ENCODE results near the gene TCOF1. TPM values are rescaled to one million over a fixed set of nuclear protein-coding genes. Genes with fewer than 3 reads are reported as not detected.

The TCOF1 gene
- total RNA-seq, 1 donor from 2014 or later, result 39.3 TPM

DNA sequence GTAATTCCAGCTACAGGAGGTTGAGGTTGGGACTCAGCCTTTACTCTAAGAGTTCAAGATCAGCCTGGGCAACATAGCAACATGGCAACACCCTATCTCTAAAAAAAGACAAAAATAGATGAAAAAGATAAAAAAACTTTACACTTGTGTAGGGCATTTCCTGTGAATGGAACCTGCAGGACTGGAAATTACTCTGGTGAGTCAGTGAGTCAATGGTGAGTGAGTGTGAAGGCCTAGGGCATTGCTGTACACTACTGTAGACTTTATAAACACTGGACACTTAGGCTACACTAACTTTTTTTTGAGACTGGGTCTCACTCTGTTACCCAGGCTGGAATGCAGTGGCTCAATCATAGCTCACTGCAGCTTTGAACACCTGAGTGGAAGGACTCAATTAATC, 35.3 kb upstream of the TCOF1 start:
- no peak for DNase-seq (ENCODE audit: low spot score)

DNA sequence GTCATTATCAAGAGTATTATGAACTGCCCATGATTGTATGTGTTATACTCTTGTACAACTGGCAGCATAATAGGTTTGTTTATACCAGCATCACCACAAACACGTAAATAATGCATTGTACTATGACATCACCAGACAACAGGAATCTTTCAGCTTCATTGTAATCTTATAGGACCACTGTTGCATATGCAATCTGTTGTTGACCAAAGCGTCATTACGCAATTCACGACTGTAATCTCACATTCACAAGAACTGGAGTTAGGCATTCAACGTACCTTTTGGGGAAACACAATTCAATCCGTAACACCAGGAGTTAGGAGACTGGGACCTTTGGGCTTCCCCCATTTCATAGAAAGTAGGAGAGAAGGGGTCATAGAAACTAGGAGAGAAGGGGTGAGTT, 34.4 kb upstream of the TCOF1 start:
- no peak for DNase-seq (ENCODE audit: low spot score)

DNA sequence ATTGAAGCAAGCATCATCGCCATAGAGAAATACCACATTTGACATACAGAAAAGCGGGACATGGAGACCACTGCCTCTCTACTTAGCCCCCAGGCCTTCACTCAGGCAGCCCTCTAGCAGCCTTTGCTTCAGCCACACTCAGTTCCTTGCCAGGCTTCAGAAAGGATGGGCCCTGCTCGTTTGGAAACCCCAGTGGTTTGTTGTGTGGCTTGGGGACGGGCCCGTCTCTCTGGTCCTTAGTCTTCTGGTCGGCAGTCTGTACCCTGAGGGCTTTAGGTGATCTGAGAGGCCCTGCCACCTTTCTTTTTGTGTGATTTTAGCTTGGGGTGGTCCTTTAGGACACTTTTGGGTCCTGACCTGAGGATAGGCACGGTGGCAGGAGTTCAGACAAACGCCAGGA, 33.7 kb upstream of the TCOF1 start:
- no peak for DNase-seq (ENCODE audit: low spot score)

DNA sequence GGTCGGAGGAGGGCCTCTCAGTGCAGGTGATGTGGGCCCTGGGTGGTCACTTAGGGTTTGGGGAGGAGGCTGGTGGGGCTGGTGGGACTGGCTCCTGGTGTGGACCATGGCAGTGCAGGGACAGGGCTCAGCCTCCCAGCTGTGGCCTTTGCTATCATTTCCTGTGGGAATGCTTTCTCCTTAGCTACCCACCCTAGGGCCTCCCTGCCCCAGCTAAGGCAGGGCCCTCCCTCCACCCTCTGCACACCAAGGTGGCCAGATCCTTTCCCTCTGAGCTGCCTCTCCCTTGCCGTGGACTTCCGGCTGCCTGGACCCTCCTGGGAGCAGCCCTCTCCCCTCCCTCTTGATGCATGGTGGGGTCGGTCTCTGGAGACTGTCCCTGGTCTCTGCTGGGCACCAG, 32.1 kb upstream of the TCOF1 start:
- DNase-seq (ENCODE audit: low spot score), result no peak

DNA sequence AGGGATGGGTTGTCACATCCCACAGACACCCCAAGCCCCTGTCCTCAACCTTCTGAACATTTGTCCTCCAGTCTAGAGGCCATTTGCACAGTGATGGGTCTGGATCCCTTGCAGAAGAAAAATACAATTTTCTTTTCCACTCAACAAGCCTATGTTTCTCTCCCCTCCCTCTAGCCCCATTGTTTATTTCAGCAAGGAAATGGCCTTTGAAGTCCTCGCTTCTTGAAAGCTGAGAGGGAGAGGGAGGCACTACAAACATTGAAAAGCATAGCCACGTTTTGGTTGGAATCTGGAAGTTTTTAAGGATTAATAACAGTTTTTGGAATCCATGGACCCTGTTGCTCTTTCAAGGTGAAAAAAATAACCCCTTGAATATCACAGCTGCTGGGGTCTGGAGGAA, 30.8 kb upstream of the TCOF1 start:
- DNase-seq (ENCODE audit: low spot score), result no peak

DNA sequence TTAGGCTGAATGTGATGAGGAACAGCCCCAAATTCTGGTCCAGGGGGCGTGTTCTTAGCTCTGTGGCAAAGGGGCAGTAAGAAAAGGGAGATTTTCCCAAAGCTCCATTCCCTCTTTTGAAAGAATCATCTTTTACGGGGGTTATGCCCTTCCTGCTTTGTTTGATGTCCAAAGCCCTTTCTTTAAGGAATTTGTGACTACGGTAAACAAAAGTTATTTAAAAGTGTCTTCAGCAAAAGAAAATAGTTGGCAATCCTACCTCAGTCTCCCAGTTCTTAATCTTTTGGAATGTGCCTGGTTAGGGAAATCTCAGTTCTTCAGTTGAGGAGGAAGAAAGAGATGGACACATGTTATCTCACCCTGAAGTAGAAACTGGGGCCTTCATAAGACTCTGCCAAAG, 30.4 kb upstream of the TCOF1 start:
- no peak for DNase-seq (ENCODE audit: low spot score)

DNA sequence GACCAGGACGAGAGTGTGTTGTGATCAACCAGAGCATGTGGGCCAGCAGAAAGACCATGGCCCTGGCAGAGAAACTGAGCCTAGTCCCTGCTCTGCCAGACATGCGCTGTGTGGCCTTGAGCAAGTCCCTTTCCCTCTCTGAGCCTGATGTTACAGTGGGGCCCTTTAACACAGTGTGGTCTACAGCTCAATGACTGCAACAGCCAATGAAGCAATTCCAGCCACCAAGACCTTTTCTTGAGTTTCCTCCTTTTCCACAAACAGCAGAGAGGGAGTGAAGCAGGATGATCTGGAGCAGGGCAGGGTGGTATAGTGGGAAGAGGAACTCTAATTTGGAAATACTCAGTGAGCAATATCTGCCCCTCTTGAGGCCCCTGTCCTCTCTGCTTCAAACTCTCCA, 29.0 kb upstream of the TCOF1 start:
- DNase-seq (ENCODE audit: low spot score), result no peak

DNA sequence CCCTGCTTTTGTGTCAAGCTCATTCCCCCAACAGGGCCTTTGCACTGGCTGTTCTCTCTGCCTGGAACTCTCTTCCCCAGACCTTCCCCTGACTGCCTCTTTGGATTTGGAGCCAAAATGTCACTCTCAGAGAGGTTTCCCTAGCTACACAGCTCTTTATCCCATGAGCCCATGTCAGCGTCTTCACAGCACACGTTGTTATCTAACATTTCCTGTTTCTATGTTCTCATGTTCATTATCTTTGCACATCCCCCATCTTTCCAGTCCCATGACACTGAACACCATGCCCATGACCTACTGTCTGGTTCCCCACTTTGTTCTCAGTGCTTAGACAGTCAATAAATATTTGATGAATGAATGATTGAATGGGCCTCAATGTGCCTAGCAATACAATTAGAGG, 28.5 kb upstream of the TCOF1 start:
- no peak for DNase-seq (ENCODE audit: low spot score)

DNA sequence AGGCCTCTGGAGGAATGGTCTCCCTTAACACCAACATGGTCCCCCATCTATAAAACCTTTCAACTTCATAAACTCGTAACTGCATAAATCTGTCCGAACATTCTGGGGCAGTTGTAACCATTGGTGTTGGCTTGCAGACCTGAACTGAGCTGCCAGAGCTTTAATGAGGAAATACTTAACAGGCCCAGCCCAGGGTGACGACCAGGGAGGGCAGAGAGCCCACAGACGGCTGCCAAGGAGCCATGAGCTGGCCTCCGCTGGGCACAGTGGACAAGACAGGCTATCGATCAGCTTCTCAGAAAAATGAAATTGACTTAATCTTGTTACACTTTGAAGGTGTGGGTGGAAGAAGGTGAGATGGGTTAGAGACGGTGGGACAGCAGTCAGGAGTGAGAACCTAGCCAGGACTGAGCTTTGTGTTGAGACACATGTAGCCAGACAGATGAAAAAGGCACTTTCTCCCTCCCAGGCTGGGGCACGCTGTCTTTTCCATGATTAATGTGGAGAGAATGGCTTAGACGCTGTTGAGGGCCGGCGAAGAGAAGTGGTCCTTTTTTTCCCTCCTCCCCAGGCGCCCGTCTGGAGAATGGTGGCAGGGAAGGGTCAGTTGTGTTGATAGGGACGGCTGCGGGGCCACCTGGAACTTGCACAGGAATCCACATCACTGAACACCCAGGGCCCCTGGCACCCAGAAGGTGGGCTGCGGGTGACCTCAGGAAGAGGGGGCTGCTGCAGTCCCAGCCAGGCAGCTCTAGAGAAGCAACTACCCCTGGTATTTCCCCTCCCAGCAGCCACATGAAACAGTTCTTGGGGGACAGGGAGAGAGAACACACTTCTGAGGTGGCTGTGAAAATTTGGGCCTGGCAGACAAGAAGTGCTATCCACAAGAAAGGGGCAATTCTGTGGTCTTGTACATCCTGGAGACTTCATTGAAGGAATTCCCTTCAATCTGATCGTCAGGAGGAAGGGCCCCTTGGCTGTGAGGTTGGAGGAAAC, 27.3 kb upstream of the TCOF1 start:
- no peak for DNase-seq (ENCODE audit: low spot score)

DNA sequence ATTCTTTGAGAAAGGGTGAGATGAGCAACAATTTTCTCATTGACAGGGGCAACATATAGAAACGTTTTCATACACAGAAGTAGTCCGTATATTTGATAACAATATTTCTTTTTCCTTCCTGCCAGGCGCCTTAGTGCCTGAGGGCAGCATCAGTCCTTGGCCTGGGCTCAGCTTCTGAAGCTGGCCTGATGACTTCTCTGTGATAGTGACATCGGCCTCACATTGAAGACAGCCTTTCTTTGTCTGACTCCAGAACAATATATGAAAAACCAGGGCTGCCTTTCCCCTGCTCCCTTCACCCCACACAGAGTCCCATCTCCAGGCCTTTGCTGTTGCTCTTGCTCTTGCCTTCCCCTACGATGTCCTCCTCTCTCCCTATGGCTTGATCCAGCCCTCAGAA, 24.1 kb upstream of the TCOF1 start:
- DNase-seq (ENCODE audit: low spot score), result no peak

DNA sequence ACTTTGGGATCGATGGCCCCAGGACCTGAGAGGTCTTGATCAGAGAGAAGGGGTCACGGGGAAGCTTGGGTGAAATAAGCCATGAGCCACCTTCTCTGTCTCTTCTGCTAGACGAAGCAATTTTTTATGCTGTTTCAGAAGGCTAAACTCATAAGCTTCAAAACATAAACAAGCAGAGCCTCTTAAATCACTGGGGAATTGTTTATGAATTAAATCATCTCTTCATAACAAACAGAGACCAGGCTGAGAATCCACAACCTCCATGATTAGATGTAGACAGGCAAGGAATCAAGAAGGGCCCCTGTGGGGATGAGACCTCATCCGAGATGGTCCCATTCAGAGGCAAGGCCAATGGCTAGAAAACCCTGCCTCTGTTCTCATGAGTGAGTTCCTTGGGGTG, 21.7 kb upstream of the TCOF1 start:
- no peak for DNase-seq (ENCODE audit: low spot score)

DNA sequence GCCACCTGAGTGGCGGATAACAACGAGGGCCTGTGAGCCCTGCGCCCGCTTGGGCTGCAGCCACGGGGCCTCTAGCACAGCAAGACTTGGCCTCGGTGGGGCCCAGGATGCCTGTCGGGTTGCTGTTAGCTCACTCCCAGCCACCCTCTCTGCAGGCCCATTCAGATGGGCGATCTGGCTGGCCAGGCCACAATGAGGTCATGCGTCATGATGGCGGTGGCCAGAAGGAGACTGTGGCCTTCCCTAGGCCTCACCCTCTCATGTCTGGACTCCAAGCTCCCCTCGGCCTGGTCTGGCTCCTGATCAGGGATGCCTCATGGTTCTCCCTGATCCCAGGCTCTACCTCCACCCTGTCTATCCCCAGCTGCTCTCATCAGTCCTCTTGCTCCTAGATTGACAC, 19.0 kb upstream of the TCOF1 start:
- DNase-seq (ENCODE audit: low spot score), result no peak

DNA sequence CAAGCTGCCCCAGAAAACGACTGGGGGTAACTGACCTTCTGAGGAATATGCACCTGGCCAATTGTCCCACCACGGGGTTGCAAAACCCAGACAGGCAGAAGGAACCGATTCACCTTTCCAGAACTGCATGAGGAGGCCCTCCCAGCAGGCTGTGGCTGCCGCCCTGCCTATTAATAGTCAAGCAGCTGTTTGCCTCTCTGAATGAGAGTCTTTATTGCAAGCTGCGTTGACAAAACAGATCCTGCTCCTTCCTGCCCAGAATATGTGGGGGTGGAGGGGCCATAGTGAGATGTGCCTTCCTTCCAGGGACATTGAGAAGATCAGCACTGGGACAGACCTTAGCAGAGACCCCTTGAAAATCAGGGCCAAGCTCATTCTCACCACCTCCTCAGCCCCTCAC, 18.3 kb upstream of the TCOF1 start:
- DNase-seq (ENCODE audit: low spot score), result no peak

DNA sequence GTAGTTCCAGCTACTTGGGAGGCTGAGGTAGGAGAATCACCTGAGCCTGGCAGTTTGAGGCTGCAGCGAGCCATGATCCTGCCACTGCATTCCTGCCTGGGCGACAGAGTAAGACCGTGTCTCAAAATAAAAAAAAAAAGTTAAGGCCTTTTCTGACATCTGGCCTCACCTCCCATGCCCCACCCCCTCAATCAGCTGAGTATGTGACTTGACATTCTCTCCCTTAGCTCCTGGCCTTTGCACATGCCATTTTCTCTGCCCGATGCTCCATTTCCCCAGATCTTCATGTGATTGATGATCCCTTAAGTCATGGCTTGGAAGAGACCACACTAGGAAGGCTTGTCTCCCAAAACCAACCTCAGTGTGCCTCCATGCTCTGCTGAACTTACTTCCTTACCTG, 17.7 kb upstream of the TCOF1 start:
- no peak for DNase-seq (ENCODE audit: low spot score)

DNA sequence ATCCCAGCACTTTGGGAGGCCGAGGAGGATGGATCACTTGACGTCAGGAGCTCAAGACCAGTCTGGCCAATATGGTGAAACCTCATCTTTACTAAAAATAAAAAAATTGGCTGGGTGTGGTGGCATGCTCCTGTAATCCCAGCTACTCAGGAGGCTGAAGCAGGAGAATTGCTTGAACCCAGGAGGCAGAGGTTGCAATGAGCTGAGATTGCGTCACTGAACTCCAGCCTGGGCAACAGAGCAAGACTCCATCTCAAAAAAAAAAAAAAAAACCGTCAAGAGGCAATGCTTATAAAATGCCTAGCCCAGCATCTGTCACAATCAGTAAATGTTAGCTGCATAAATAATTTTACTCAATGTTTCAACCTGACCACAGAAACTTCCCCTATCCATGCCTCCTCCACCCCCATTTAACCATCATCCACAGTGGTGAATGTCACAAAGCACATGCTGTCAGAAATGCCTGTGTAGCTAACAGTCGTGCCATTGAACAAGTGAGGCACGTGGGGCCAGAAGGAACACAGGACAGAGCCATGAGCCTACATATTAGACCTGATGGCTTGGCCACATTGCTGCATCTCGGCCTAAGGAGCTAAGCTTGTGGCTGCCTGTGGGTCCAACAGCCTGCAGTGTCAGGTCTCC, 16.8 kb upstream of the TCOF1 start:
- no peak for DNase-seq (ENCODE audit: low spot score)

DNA sequence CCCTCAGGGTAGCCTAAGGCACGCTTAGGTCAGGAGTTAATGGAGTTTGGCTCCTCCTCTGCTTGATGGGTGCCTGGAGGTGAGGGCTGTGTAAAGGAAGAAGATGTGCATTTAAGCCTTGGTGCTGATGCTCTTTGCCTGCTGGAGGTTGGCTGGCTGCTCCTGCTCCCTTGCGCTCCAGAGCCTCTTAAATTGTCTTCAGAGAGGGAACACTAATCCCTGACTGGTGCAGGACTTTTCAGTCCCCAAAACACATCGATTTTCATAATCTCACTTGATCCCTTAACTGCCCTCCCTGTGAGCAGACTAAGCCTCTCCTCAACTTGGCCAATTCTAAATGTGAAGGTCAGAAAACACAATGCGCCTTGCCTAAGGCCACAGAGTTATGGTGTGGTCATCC, 16.2 kb upstream of the TCOF1 start:
- no peak for DNase-seq (ENCODE audit: low spot score)

DNA sequence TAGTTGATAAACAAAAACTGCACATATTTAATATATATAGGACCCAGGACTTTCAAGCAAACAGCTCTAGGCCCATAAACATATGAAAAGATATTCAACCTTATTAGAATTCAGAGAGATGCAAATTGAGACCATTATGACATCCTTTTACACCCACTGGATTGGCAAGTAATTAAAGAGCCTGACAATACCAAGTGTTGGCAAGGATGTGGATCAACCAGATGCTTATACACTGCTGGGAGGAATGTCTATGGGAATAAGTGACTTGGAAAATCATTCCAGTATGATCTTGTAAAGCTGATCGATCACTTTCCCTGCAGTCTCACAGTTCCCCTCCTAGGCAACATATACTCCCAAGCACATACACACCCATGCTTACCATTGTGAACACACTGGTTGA, 15.5 kb upstream of the TCOF1 start:
- no peak for DNase-seq (ENCODE audit: low spot score)

DNA sequence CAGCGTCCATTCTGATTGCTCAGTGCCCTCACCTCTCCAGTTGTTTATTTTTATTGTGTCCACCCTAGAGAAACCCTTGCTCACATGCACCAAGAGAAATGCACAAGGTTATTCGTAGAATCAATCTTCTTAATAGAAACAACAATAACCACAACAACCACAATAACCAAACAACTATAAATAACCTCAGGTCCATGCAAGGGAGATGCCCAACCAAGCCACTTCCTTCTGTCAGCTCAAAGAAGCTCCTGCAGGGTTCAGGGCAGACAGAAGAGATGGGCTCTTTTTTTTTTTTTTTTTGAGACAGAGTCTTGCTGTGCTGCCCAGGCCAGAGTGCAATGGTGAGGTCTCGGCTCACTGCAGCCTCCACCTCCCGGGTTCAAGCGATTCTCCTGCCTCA, 14.9 kb upstream of the TCOF1 start:
- DNase-seq (ENCODE audit: low spot score), result no peak

DNA sequence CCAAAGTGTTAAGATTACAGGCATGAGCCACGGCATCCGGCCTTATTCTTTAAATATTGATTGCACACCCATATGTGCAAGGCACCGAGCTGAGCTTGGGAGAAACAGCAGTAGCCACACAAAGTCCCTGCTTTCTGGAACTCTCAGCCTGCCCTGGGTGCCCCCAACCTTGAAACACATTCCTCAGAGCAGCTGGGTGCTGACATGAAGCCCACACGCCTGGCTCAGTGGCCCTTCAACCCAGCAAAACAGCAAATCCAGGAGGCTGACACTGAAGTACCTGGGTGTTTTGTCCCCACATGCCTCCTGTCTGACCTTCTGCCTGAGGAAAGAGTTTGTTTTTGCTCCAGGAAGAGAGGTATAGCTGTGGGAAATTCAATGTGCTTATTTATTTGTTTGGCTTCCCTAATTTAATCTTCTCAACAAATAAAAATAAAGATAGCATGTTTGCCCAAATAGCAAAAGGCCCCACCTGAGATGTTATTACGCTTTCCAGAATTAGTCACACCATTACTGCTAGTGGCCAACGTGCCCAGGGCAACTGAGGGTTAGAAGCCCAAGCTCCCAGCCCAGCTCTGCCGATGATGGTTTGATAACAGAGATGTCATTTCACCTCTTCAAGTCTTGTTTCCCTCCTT, 13.4 kb upstream of the TCOF1 start:
- DNase-seq (ENCODE audit: low spot score), result no peak

DNA sequence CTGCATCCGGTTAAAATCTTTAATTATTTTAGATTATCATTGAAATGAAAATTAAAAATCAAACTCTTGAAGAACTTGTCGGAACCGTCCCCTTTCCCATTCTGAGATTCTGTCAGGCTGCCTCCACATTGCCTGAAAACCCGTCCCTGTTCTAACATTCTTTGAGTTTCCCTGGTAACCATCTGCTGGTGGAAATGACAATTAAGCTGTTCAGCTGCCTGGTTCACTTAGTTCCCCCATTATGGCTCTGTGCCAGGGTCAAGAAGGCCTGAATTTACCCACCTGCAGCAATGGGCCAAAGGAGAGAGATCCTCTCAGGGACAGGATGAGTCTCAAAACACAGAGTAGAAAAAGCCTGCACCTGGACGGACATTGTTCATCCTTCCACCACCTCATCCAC, 11.8 kb upstream of the TCOF1 start:
- no peak for DNase-seq (ENCODE audit: low spot score)

DNA sequence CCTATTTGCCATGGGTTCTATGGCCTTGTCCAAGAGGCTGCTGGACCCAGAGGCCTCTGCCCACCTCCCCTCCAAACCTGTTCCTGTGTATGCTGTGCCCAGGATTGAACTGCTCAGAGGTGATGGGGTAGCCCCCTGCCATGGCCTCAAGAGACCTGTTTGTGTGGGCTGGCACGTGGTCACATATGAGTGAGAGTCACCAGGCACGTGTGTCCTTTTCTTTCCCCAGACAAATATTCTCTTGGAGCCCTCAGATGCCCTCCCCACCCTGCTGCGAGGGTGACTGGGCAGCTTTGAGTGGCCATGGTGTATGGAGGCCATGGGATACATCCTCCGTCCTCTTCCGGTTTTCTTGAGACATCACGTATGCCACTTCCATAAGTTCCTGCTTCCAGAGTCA, 10.9 kb upstream of the TCOF1 start:
- no peak for DNase-seq (ENCODE audit: low spot score)

DNA sequence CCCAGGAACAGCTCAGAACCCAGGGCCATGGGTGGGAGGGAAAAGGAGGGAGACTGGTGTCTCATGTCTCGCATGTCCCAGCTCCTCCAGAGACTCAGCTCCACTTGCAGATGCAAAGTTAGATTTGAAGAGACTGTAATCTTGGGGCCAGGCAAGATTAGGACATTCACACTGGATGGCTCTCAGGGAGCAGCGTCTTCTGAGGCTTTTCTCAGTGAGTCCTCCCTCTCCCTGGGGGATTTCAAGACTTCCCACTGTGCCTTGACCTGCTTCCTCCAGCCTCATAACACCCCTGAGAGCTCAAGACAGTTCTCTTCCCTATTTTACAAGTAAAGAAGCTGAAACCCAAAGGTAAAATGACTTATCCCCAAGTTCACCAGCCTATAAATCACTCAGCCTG, 10.5 kb upstream of the TCOF1 start:
- no peak for DNase-seq (ENCODE audit: low spot score)

DNA sequence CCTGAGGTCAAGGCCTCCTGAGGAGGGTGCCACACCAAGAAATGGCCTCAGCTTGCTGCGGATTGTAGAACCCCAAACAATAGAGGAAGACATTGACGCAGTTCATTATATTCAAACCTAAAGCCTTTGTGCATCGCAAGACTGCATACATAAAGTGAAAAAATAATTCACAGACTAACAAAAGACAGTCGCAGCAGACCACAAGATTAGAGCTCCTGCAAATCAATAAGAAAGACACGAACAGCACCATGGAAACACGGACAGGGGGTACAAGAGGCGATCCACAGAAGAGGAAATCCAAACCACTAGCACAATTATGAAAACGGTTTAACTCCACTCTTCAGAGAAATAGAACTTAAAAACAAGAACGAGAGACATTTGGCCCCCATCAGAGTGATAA, 10.0 kb upstream of the TCOF1 start:
- DNase-seq (ENCODE audit: low spot score), result no peak
